Esophagus squamous epithelium (tissue), 5 donors: ENCODE results near the gene KCNQ4. TPM values are rescaled to one million over a fixed set of nuclear protein-coding genes. Genes with fewer than 3 reads are reported as not detected.
A peak's percentile ranks its signal among the peaks of the same experiment; 100 is the strongest.

ENCODE experiments used
- DNase-seq: peaks from one replicate; lab custom pipeline; 2025; lab: John Stamatoyannopoulos, UW
- H3K27ac ChIP-seq, 4 donors: fragments of 200-600 bp; sonication (generic); one replicate each; pipeline ENCODE4 v1.5.1; 2016 to 2019; ENCODE audit warnings: mild to moderate bottlenecking in 1 of 4
- H3K27me3 ChIP-seq, 4 donors: fragments of 200-600 bp; sonication (generic); 1 replicate in 3 of 4; 2 replicates in 1 of 4; pipeline versions ENCODE4 v1.5.1 to v1.6.0; 2017 to 2021; ENCODE audit warnings: antibody characterized with exemption in 1 of 4
- H3K36me3 ChIP-seq, 3 donors: fragments of 200-600 bp; sonication (generic); one replicate each; pipeline ENCODE4 v1.5.1; 2016 to 2019
- H3K4me1 ChIP-seq, 3 donors: fragments of 200-600 bp; sonication (generic); one replicate each; pipeline ENCODE4 v1.5.1; 2017 to 2019
- H3K4me3 ChIP-seq, 4 donors: fragments of 200-600 bp; sonication (generic); 1 replicate in 3 of 4; 2 replicates in 1 of 4; pipeline ENCODE4 v1.5.1; 2016 to 2019; ENCODE audit warnings: mild to moderate bottlenecking in 2 of 4, moderate library complexity in 1 of 4
- H3K9me3 ChIP-seq, 3 donors: fragments of 200-600 bp; sonication (generic); one replicate each; pipeline ENCODE4 v1.5.1; 2016 to 2019
- POLR2A ChIP-seq, 4 donors: fragments of 450-650 bp; IDR thresholded peaks; one replicate each; pipeline ENCODE4 v1.6.1; 2017; ENCODE audit warnings: antibody characterized with exemption in 4 of 4, mild to moderate bottlenecking in 4 of 4, moderate library complexity in 3 of 4
- WGBS, 2 donors: methylation state at CpG; one replicate each; pipeline ENCODE4 v1.1.5; 2018; 5-methylcytosine and 5-hydroxymethylcytosine counted together
- intact Hi-C: fragments of 100-400 bp; cut with DNase I; formaldehyde crosslinking; loops from one replicate; pipeline ENCODE4 v1.15.0; 2022
- total RNA-seq, 4 donors: library from RNA; depleted of rRNA; stranded (reverse); fragments of >200 nt; gene quantifications; one replicate each; pipeline ENCODE4 v1.1.0, GENCODE V29; 2016
- TF ChIP-seq, protein P1 (sequence below), 6 experiments: fragments of 450-650 bp in 4 of 6; fragments of 200-600 bp in 2 of 6; sonication (generic) in 2 of 6; IDR thresholded peaks; one replicate each; pipeline ENCODE4 v1.5.1; 2016 to 2019; ENCODE audit warnings: antibody characterized with exemption in 6 of 6, mild to moderate bottlenecking in 4 of 6, moderate library complexity in 4 of 6
- donor health status: DM: yes; HTN: yes; CAD: no.

KCNQ4 gene
- total RNA-seq, 4 donors from 2014 or later, result 0.50 to 2.1 (median 0.81) TPM

DNA sequence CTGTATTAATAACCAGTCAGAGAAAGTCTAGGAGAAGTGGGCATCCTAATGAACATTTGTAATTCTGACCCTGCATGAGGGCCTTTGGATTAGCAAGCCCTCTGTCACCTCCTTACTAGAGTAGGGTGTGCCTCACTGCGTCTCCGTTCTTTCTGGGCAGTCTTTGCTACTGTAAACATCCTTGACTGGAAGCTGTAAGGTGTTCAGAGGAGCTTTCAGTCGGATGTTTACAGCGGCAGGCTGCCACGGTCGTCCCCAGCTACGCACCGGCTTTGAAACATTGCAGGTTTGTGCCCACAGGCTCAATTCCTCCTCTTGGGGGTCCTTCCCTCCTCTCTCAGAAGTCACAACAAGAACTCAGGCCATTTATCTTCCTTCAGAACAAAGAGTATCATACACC is 29.4 kb upstream of the KCNQ4 start:
- peaks cover 0 to 20% (median 0%) of the 10 kb centered on the region in 3 donors for H3K4me1 ChIP-seq
- peaks cover 12 to 100% (median 31%) of the 10 kb centered on the region in 3 donors for H3K36me3 ChIP-seq
- no peaks in the 10 kb centered on the region for H3K27me3 ChIP-seq
- TF ChIP-seq POLR2A (IDR thresholded peaks at IDR 0.05), result no peak
- TF ChIP-seq, protein P1, sequence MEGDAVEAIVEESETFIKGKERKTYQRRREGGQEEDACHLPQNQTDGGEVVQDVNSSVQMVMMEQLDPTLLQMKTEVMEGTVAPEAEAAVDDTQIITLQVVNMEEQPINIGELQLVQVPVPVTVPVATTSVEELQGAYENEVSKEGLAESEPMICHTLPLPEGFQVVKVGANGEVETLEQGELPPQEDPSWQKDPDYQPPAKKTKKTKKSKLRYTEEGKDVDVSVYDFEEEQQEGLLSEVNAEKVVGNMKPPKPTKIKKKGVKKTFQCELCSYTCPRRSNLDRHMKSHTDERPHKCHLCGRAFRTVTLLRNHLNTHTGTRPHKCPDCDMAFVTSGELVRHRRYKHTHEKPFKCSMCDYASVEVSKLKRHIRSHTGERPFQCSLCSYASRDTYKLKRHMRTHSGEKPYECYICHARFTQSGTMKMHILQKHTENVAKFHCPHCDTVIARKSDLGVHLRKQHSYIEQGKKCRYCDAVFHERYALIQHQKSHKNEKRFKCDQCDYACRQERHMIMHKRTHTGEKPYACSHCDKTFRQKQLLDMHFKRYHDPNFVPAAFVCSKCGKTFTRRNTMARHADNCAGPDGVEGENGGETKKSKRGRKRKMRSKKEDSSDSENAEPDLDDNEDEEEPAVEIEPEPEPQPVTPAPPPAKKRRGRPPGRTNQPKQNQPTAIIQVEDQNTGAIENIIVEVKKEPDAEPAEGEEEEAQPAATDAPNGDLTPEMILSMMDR (IDR thresholded peaks at IDR 0.05), result no peak
- H3K27ac ChIP-seq, result no peak overlapping the region
- no peaks in the 10 kb centered on the region for H3K9me3 ChIP-seq
- DNase-seq, result no peak
- 74 to 82% methylated on average over 7 to 8 of the region's 8 CpGs for WGBS, 2 donors
- no peak overlapping the region for H3K4me3 ChIP-seq
- intact Hi-C loops, result no loop called here

DNA sequence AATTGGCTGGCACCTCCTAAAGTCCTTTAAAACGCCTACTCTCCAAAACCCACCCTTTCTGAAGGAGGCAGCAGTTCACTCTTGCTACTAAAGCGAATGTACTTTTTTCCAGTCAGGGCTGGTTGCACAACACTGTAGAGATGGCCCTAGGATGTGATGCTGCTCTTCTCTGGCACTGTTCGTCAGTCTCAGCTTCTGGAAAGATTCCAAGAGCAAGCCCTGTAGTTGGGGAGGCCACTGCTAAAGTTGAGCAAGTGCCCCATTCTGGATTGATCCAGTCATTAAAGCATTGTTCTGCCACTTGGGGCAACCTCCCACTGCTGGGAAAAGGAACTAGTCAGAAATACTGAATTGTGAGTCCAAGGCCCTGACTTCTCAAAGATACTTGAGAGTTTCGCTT is 28.5 kb upstream of the KCNQ4 start:
- intact Hi-C loops, result no loop called here
- no peaks in the 10 kb centered on the region for H3K9me3 ChIP-seq
- WGBS, 2 donors, result 76 to 87% methylated on average over 3 to 4 of the region's 4 CpGs
- H3K4me1 ChIP-seq, result peaks cover 0 to 20% (median 0%) of the 10 kb centered on the region in 3 donors
- H3K27me3 ChIP-seq, result no peaks in the 10 kb centered on the region
- H3K36me3 ChIP-seq, result peaks cover 12 to 100% (median 36%) of the 10 kb centered on the region in 3 donors
- H3K27ac ChIP-seq, result no peak overlapping the region
- no peak for TF ChIP-seq POLR2A (IDR thresholded peaks at IDR 0.05)
- TF ChIP-seq, protein P1 (IDR thresholded peaks at IDR 0.05), result no peak
- no peak overlapping the region for H3K4me3 ChIP-seq
- DNase-seq, result no peak

DNA sequence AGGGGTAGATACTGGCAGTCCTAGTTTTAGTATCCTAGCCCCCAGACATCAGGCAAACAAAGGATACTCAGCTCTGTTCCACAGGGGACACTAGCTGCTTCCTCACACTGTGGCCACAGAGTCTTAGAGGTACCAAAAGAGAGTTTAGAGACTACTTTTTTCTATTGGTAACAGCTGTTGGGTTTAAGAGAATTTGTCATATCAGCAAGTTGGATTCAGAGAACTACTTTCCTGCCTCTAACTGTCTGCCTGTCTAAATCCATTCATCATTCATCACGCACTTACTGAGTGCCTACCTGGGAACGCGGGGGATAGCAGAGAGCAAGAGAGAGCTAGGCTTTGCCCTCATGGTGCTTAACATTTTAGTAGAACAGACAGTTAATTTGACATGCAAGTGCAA is 27.1 kb upstream of the KCNQ4 start:
- 96% methylated on average over 3 of the region's 3 CpGs for WGBS, 2 donors
- H3K9me3 ChIP-seq, result no peaks in the 10 kb centered on the region
- H3K36me3 ChIP-seq, result peaks cover 12 to 100% (median 36%) of the 10 kb centered on the region in 3 donors
- intact Hi-C loops, result no loop called here
- DNase-seq, result no peak
- no peak overlapping the region for H3K4me3 ChIP-seq
- TF ChIP-seq, protein P1 (IDR thresholded peaks at IDR 0.05), result no peak
- TF ChIP-seq POLR2A (IDR thresholded peaks at IDR 0.05), result no peak
- H3K27ac ChIP-seq, result no peak overlapping the region
- peaks cover 0 to 24% (median 0%) of the 10 kb centered on the region in 3 donors for H3K4me1 ChIP-seq
- no peaks in the 10 kb centered on the region for H3K27me3 ChIP-seq

DNA sequence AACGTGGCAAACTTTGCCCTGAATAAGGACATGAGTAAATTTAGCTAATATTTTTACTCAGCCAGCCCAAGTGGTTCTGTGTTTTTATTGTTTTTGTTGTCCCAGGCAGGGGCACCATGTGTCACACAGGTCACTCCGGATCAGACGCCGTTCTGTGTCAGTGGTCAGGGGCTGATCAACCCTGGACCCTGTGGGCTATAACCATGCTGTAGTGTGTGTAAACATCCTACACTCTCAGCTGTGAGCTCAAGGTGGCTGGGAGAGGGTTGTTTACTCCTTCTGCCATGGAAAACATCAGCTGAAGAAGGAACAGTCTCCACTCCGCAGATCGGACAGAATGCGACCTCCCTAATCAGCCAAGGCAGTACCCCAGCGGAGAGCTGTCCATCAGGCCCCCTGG is 26.5 kb upstream of the KCNQ4 start:
- WGBS, 2 donors, result 89 to 92% methylated on average over 7 to 8 of the region's 8 CpGs
- DNase-seq, result no peak
- H3K4me3 ChIP-seq, result no peak overlapping the region
- H3K27me3 ChIP-seq, result no peaks in the 10 kb centered on the region
- H3K27ac ChIP-seq, result peak overlapping the region in 1 of 4 donors; percentile 30
- no peaks in the 10 kb centered on the region for H3K9me3 ChIP-seq
- TF ChIP-seq, protein P1 (IDR thresholded peaks at IDR 0.05), result no peak
- no peak for TF ChIP-seq POLR2A (IDR thresholded peaks at IDR 0.05)
- peaks cover 12 to 100% (median 36%) of the 10 kb centered on the region in 3 donors for H3K36me3 ChIP-seq
- peaks cover 0 to 19% (median 0%) of the 10 kb centered on the region in 3 donors for H3K4me1 ChIP-seq
- intact Hi-C loops, result no loop called here

- Histone ChIP-seq H3K27ac (peak overlapping the region in 1 of 4 donors; percentile 30), H3K9me3 (no peaks in the 10 kb centered on the region), H3K36me3 (peaks cover 12 to 100% (median 36%) of the 10 kb centered on the region in 3 donors), H3K27me3 (no peaks in the 10 kb centered on the region), H3K4me3 (no peak overlapping the region), H3K4me1 (peaks cover 0 to 13% (median 0%) of the 10 kb centered on the region in 3 donors)
- 92 to 97% methylated on average over 5 to 7 of the region's 7 CpGs for WGBS, 2 donors
- intact Hi-C loops, result no loop called here
- TF ChIP-seq POLR2A (IDR thresholded peaks at IDR 0.05), result no peak
- TF ChIP-seq, protein P1 (IDR thresholded peaks at IDR 0.05), result no peak
- no peak for DNase-seq
These were observed 25.6 kb upstream of the KCNQ4 start for GRCh38 chr1:40758004-40758403.
